WTC11 (cell line): ENCODE measurements around the gene MPP7. TPM values are rescaled to one million over a fixed set of nuclear protein-coding genes. Genes with fewer than 3 reads are reported as not detected.

ENCODE experiments used
- ATAC-seq: fragments of 200-7000 bp; cut with Tn5 transposase; 2 replicates; pipeline ENCODE4 v1.10.0; 2021; ENCODE audit warnings: mild to moderate bottlenecking, moderate library complexity
- CTCF ChIA-PET: fragments of 300-600 bp; sonication (Branson Sonifier 250); formaldehyde crosslinking; loops from one replicate; lab custom pipeline; 2021; ENCODE audit warnings: antibody characterized with exemption; lab: Charles Lee
- POLR2A ChIA-PET: fragments of 350-600 bp; sonication (Branson Sonifier 250); formaldehyde crosslinking; loops from one replicate; lab custom pipeline; 2021; ENCODE audit warnings: antibody characterized with exemption; lab: Charles Lee
- DNase-seq: peaks from one replicate; pipeline ENCODE4 v3.0.0; 2021; ENCODE audit warnings: low spot score
- H3K27ac Mint-ChIP-seq: 2 replicates; pipeline ENCODE4 v1.8.0; 2021; ENCODE audit warnings: mixed read lengths
- H3K27me3 Mint-ChIP-seq: 2 replicates; pipeline ENCODE4 v1.8.0; 2021; ENCODE audit warnings: low read depth, mild to moderate bottlenecking, moderate library complexity, mixed read lengths
- H3K36me3 Mint-ChIP-seq: 2 replicates; pipeline ENCODE4 v1.8.0; 2021; ENCODE audit warnings: mixed read lengths
- H3K4me1 Mint-ChIP-seq: 2 replicates; pipeline ENCODE4 v1.8.0; 2022; ENCODE audit warnings: mixed read lengths
- H3K4me3 Mint-ChIP-seq: 2 replicates; pipeline ENCODE4 v1.8.0; 2021; ENCODE audit warnings: mild to moderate bottlenecking, moderate library complexity, mixed read lengths
- H3K9me3 Mint-ChIP-seq: 2 replicates; pipeline ENCODE4 v1.8.0; 2021; ENCODE audit warnings: mixed read lengths
- CBFB ChIP-seq: sonication (generic); formaldehyde crosslinking; IDR thresholded peaks from 2 replicates; pipeline ENCODE4 v1.8.1; 2022; ENCODE audit warnings: mild to moderate bottlenecking, low read depth, missing genetic modification reagents
- FOXJ3 ChIP-seq: sonication (generic); formaldehyde crosslinking; IDR thresholded peaks from 2 replicates; pipeline ENCODE4 v1.9.0; 2021; ENCODE audit warnings: missing genetic modification reagents, mild to moderate bottlenecking, borderline replicate concordance
- FOXK1 ChIP-seq: sonication (generic); formaldehyde crosslinking; IDR thresholded peaks from 2 replicates; pipeline ENCODE4 v1.8.0; 2022; ENCODE audit warnings: mild to moderate bottlenecking, moderate library complexity, missing genetic modification reagents
- GABPB1 ChIP-seq: sonication (generic); formaldehyde crosslinking; IDR thresholded peaks from 2 replicates; pipeline ENCODE4 v1.8.1; 2023; ENCODE audit warnings: mild to moderate bottlenecking, missing genetic modification reagents
- GRHL2 ChIP-seq: fragments of 250-450 bp; sonication (Bioruptor Pico); IDR thresholded peaks from 2 replicates; pipeline ENCODE4 v1.8.0; 2022; ENCODE audit warnings: mild to moderate bottlenecking, moderate library complexity; ENCODE audit not compliant: insufficient replicate concordance, severe bottlenecking
- GTF2I ChIP-seq: fragments of 250-450 bp; sonication (Bioruptor Pico); conservative IDR thresholded peaks from 2 replicates; pipeline ENCODE4 v1.4.0; 2021; ENCODE audit warnings: mild to moderate bottlenecking
- MXD4 ChIP-seq: fragments of 250-450 bp; sonication (Bioruptor Pico); IDR thresholded peaks from 2 replicates; pipeline ENCODE4 v1.8.0; 2021; ENCODE audit warnings: mild to moderate bottlenecking, moderate library complexity, borderline replicate concordance
- MYBL2 ChIP-seq: sonication (generic); formaldehyde crosslinking; IDR thresholded peaks from 2 replicates; pipeline ENCODE4 v1.8.1; 2023; ENCODE audit warnings: mild to moderate bottlenecking, moderate library complexity, missing genetic modification reagents
- NFYB ChIP-seq: sonication (generic); formaldehyde crosslinking; conservative IDR thresholded peaks from 2 replicates; pipeline ENCODE4 v1.8.0; 2022; ENCODE audit warnings: low read depth, missing genetic modification reagents
- RORB ChIP-seq: fragments of 250-450 bp; sonication (Bioruptor Pico); IDR thresholded peaks from 2 replicates; pipeline ENCODE4 v1.9.0; 2021; ENCODE audit warnings: mild to moderate bottlenecking
- SMAD3 ChIP-seq: sonication (generic); formaldehyde crosslinking; IDR thresholded peaks from 2 replicates; pipeline ENCODE4 v1.8.0; 2022; ENCODE audit warnings: missing genetic modification reagents, mild to moderate bottlenecking, borderline replicate concordance
- SMAD4 ChIP-seq: sonication (generic); formaldehyde crosslinking; IDR thresholded peaks from 2 replicates; pipeline ENCODE4 v1.8.0; 2022; ENCODE audit warnings: mild to moderate bottlenecking, missing genetic modification reagents
- SOX15 ChIP-seq: fragments of 250-450 bp; sonication (Bioruptor Pico); IDR thresholded peaks from 2 replicates; pipeline ENCODE4 v1.9.0; 2021; ENCODE audit warnings: mild to moderate bottlenecking
- SP1 ChIP-seq: sonication (generic); formaldehyde crosslinking; conservative IDR thresholded peaks from 2 replicates; pipeline ENCODE4 v1.8.1; 2022; ENCODE audit warnings: missing genetic modification reagents
- ZBTB21 ChIP-seq: sonication (generic); formaldehyde crosslinking; IDR thresholded peaks from 2 replicates; pipeline ENCODE4 v1.8.1; 2023; ENCODE audit warnings: mild to moderate bottlenecking, missing genetic modification reagents, borderline replicate concordance
- ZNF121 ChIP-seq: sonication (generic); formaldehyde crosslinking; IDR thresholded peaks from 2 replicates; pipeline ENCODE4 v1.8.0; 2023; ENCODE audit warnings: missing genetic modification reagents
- ZNF263 ChIP-seq: sonication (generic); formaldehyde crosslinking; IDR thresholded peaks from 2 replicates; pipeline ENCODE4 v1.8.1; 2022; ENCODE audit warnings: low read depth, mild to moderate bottlenecking, moderate library complexity, missing genetic modification reagents
- ZNF317 ChIP-seq: sonication (generic); formaldehyde crosslinking; IDR thresholded peaks from 2 replicates; pipeline ENCODE4 v1.8.1; 2023; ENCODE audit warnings: low read depth, mild to moderate bottlenecking, moderate library complexity, missing genetic modification reagents, borderline replicate concordance
- ZNF416 ChIP-seq: fragments of 250-450 bp; sonication (Bioruptor Pico); IDR thresholded peaks from 2 replicates; pipeline ENCODE4 v1.9.0; 2021; ENCODE audit warnings: mild to moderate bottlenecking, inconsistent platforms
- total RNA-seq: library from RNA; stranded (reverse); gene quantifications from 3 replicates; pipeline ENCODE4 v1.2.3, GENCODE V29; 2021
- TF ChIP-seq, protein P1 (sequence below): fragments of 250-450 bp; sonication (Bioruptor Pico); IDR thresholded peaks from 2 replicates; pipeline ENCODE4 v1.9.0; 2021; ENCODE audit warnings: moderate library complexity, mild to moderate bottlenecking, inconsistent platforms, borderline replicate concordance
- TF ChIP-seq, protein P2 (sequence below): sonication (generic); formaldehyde crosslinking; IDR thresholded peaks from 2 replicates; pipeline ENCODE4 v1.8.1; 2023; ENCODE audit warnings: mild to moderate bottlenecking, missing genetic modification reagents, moderate library complexity
- TF ChIP-seq, protein P3 (sequence below): fragments of 250-450 bp; sonication (Bioruptor Pico); conservative IDR thresholded peaks from 2 replicates; pipeline ENCODE4 v1.9.0; 2021; ENCODE audit warnings: mild to moderate bottlenecking
- TF ChIP-seq, protein P4 (sequence below): fragments of 200-600 bp; IDR thresholded peaks from 2 replicates; pipeline ENCODE4 v1.8.0; 2022; ENCODE audit warnings: antibody characterized with exemption
- TF ChIP-seq, protein P5 (sequence below): sonication (generic); formaldehyde crosslinking; IDR thresholded peaks from 2 replicates; pipeline ENCODE4 v1.8.0; 2022; ENCODE audit warnings: mild to moderate bottlenecking, missing genetic modification reagents
- TF ChIP-seq, protein P6 (sequence below): sonication (generic); formaldehyde crosslinking; conservative IDR thresholded peaks from 2 replicates; pipeline ENCODE4 v1.8.1; 2023; ENCODE audit warnings: mild to moderate bottlenecking, low read depth, missing genetic modification reagents, moderate library complexity
- TF ChIP-seq, protein P7 (sequence below): sonication (generic); formaldehyde crosslinking; IDR thresholded peaks from 2 replicates; pipeline ENCODE4 v1.8.0; 2022; ENCODE audit warnings: mild to moderate bottlenecking, missing genetic modification reagents

MPP7 gene
- total RNA-seq, 1 experiment from 2014 or later: 9.1 TPM

DNA sequence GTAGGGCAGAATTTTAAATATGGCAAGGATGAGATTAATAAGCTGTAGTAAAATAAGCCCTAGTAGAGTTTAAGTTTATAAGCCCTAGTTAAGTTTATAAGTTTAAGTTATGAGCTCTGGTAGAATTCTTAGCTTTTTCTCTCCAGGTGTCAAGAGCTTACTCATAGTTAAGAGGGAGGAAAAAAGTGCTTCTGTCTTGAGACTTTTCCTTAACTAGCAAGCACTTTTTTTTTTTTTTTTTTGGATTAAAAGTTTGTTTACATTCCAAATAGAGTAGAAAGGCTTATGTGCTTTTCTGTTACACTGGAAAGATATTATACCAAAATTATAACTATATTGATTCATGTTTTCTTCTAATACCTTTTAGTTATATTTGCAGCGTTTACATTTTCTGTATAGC, 25.5 kb upstream of the MPP7 start:
- ChIA-PET POLR2A (no interaction called here), CTCF (interaction anchor here (0.6 to 1.8 kb wide), 3 partner anchors 25 to 87 kb away, joined by 4 to 5 read pairs (median 5); partner anchors contain the start of gene MPP7)
- DNase-seq: no peak
- H3K4me1 Mint-ChIP-seq: peaks cover 18% of the 10 kb centered on the region
- H3K4me3 Mint-ChIP-seq: no peak overlapping the region
- TF ChIP-seq ZBTB21 (CRISPR knock-in tag) (no peak), SMAD3 (CRISPR knock-in tag) (no peak), FOXK1 (CRISPR knock-in tag) (no peak), SP1 (CRISPR knock-in tag) (no peak), GTF2I (CRISPR knock-in tag) (no peak), MYBL2 (no peak), NFYB (CRISPR knock-in tag) (no peak), ZNF317 (CRISPR knock-in tag) (no peak), GRHL2 (no peak), ZNF121 (CRISPR knock-in tag) (no peak), GABPB1 (no peak), SOX15 (no peak), ZNF416 (CRISPR knock-in tag) (no peak), CBFB (CRISPR knock-in tag) (no peak), MXD4 (CRISPR knock-in tag) (no peak), FOXJ3 (CRISPR knock-in tag) (no peak)
- TF ChIP-seq, protein P1, sequence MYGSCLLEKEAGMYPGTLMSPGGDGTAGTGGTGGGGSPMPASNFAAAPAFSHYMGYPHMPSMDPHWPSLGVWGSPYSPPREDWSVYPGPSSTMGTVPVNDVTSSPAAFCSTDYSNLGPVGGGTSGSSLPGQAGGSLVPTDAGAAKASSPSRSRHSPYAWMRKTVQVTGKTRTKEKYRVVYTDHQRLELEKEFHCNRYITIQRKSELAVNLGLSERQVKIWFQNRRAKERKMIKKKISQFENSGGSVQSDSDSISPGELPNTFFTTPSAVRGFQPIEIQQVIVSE (CRISPR knock-in tag): no peak
- TF ChIP-seq, protein P2, sequence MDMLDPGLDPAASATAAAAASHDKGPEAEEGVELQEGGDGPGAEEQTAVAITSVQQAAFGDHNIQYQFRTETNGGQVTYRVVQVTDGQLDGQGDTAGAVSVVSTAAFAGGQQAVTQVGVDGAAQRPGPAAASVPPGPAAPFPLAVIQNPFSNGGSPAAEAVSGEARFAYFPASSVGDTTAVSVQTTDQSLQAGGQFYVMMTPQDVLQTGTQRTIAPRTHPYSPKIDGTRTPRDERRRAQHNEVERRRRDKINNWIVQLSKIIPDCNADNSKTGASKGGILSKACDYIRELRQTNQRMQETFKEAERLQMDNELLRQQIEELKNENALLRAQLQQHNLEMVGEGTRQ (CRISPR knock-in tag): no peak
- TF ChIP-seq, protein P3, sequence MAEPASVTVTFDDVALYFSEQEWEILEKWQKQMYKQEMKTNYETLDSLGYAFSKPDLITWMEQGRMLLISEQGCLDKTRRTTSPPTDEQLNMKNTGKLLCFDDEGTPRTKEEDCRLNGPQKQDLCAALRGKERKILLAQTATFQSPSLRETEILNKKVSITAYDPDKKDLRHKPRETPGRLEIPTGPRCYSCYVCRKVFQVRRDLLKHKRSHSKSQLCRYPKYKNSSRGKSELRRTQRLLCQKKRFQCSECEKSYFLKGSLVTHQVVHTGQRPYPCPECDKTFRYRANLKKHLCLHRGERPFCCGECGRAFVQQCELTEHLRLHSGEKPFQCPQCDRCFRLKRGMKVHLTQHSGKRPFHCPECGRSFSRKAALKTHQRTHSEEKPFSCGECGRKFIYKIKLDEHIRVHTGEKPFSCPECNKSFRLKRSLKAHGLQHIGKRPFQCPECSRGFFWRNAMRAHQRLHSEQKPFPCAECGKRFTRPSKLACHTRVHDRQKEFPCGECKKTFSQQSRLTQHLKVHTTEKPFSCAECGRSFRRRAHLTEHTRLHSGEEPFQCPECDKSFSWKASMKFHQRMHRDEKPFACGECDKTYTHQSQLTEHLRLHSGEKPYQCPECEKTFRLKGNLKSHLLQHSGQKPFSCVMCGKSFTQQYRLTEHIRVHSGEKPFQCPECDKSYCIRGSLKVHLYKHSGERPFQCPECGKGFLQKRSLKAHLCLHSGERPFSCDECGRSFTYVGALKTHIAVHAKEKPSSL (CRISPR knock-in tag): no peak
- TF ChIP-seq, all 79 proteins: peak for 0
- Mint-ChIP-seq H3K36me3 (no peaks in the 10 kb centered on the region), H3K27me3 (no peaks in the 10 kb centered on the region), H3K9me3 (no peaks in the 10 kb centered on the region), H3K27ac (no peak overlapping the region)
- ATAC-seq: no peak

DNA sequence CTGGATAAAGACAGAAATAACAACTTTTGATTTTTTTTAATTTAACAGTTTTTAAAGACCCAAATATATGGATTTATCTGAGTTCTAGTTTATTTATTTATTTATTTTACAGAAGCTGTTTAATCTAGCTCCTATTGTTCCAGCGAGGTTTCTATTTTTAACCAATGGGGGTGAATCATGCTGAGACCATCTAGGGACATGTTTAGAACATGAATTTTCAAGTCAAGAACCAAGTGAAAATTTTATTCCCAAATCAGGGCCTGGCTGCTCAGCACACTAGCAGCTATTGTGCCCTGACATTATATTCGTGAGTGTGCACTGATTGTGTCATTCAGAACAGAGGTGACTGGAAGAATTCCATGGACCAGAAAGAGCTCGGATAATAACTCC, 24.6 kb upstream of the MPP7 start:
- POLR2A ChIA-PET: no interaction called here
- TF ChIP-seq MYBL2 (no peak), ZNF416 (CRISPR knock-in tag) (no peak), SP1 (CRISPR knock-in tag) (no peak), SMAD4 (no peak), ZNF263 (CRISPR knock-in tag) (no peak), RORB (CRISPR knock-in tag) (no peak), ZNF121 (CRISPR knock-in tag) (no peak)
- TF ChIP-seq, protein P4, sequence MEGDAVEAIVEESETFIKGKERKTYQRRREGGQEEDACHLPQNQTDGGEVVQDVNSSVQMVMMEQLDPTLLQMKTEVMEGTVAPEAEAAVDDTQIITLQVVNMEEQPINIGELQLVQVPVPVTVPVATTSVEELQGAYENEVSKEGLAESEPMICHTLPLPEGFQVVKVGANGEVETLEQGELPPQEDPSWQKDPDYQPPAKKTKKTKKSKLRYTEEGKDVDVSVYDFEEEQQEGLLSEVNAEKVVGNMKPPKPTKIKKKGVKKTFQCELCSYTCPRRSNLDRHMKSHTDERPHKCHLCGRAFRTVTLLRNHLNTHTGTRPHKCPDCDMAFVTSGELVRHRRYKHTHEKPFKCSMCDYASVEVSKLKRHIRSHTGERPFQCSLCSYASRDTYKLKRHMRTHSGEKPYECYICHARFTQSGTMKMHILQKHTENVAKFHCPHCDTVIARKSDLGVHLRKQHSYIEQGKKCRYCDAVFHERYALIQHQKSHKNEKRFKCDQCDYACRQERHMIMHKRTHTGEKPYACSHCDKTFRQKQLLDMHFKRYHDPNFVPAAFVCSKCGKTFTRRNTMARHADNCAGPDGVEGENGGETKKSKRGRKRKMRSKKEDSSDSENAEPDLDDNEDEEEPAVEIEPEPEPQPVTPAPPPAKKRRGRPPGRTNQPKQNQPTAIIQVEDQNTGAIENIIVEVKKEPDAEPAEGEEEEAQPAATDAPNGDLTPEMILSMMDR: no peak
- TF ChIP-seq, protein P5, sequence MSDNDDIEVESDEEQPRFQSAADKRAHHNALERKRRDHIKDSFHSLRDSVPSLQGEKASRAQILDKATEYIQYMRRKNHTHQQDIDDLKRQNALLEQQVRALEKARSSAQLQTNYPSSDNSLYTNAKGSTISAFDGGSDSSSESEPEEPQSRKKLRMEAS (CRISPR knock-in tag): no peak
- TF ChIP-seq, protein P6, sequence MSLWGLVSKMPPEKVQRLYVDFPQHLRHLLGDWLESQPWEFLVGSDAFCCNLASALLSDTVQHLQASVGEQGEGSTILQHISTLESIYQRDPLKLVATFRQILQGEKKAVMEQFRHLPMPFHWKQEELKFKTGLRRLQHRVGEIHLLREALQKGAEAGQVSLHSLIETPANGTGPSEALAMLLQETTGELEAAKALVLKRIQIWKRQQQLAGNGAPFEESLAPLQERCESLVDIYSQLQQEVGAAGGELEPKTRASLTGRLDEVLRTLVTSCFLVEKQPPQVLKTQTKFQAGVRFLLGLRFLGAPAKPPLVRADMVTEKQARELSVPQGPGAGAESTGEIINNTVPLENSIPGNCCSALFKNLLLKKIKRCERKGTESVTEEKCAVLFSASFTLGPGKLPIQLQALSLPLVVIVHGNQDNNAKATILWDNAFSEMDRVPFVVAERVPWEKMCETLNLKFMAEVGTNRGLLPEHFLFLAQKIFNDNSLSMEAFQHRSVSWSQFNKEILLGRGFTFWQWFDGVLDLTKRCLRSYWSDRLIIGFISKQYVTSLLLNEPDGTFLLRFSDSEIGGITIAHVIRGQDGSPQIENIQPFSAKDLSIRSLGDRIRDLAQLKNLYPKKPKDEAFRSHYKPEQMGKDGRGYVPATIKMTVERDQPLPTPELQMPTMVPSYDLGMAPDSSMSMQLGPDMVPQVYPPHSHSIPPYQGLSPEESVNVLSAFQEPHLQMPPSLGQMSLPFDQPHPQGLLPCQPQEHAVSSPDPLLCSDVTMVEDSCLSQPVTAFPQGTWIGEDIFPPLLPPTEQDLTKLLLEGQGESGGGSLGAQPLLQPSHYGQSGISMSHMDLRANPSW (CRISPR knock-in tag): no peak
- TF ChIP-seq, protein P7, sequence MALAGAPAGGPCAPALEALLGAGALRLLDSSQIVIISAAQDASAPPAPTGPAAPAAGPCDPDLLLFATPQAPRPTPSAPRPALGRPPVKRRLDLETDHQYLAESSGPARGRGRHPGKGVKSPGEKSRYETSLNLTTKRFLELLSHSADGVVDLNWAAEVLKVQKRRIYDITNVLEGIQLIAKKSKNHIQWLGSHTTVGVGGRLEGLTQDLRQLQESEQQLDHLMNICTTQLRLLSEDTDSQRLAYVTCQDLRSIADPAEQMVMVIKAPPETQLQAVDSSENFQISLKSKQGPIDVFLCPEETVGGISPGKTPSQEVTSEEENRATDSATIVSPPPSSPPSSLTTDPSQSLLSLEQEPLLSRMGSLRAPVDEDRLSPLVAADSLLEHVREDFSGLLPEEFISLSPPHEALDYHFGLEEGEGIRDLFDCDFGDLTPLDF (CRISPR knock-in tag): no peak
- Mint-ChIP-seq H3K4me1 (peaks cover 18% of the 10 kb centered on the region), H3K9me3 (no peaks in the 10 kb centered on the region), H3K4me3 (no peak overlapping the region), H3K36me3 (no peaks in the 10 kb centered on the region), H3K27ac (no peak overlapping the region), H3K27me3 (no peaks in the 10 kb centered on the region)
- CTCF ChIA-PET: interaction anchor here (1.2 to 2.3 kb wide), 4 partner anchors 24 to 86 kb away, joined by 4 to 12 read pairs (median 6); partner anchors contain the start of gene MPP7
- ATAC-seq (no peak), DNase-seq (no peak)
